HUES48 (cell line): ENCODE data around the gene TLE1.

Experiments
- H3K27ac ChIP-seq: one replicate; pipeline ENCODE4 v1.7.0; 2013; ENCODE audit warnings: low read depth, low read length, inconsistent platforms
- H3K27me3 ChIP-seq: 2 replicates; pipeline ENCODE4 v1.6.1; 2013; ENCODE audit warnings: mild to moderate bottlenecking, low read length; ENCODE audit not compliant: control insufficient read depth, insufficient read depth
- H3K36me3 ChIP-seq: 2 replicates; pipeline ENCODE4 v1.6.1; 2013; ENCODE audit warnings: low read length; ENCODE audit not compliant: control insufficient read depth, insufficient read depth
- H3K4me1 ChIP-seq: 2 replicates; pipeline ENCODE4 v1.6.1; 2013; ENCODE audit warnings: mild to moderate bottlenecking, low read length; ENCODE audit not compliant: control insufficient read depth, insufficient read depth
- H3K4me3 ChIP-seq: 2 replicates; pipeline ENCODE4 v1.5.1; 2013; ENCODE audit warnings: mild to moderate bottlenecking, low read depth, low read length
- H3K9ac ChIP-seq: 2 replicates; pipeline ENCODE4 v1.6.1; 2013; ENCODE audit warnings: mild to moderate bottlenecking, low read depth, low read length, moderate library complexity
- H3K9me3 ChIP-seq: 2 replicates; pipeline ENCODE4 v1.6.1; 2013; ENCODE audit warnings: low read length; ENCODE audit not compliant: control insufficient read depth, insufficient read depth

Gene TLE1

DNA sequence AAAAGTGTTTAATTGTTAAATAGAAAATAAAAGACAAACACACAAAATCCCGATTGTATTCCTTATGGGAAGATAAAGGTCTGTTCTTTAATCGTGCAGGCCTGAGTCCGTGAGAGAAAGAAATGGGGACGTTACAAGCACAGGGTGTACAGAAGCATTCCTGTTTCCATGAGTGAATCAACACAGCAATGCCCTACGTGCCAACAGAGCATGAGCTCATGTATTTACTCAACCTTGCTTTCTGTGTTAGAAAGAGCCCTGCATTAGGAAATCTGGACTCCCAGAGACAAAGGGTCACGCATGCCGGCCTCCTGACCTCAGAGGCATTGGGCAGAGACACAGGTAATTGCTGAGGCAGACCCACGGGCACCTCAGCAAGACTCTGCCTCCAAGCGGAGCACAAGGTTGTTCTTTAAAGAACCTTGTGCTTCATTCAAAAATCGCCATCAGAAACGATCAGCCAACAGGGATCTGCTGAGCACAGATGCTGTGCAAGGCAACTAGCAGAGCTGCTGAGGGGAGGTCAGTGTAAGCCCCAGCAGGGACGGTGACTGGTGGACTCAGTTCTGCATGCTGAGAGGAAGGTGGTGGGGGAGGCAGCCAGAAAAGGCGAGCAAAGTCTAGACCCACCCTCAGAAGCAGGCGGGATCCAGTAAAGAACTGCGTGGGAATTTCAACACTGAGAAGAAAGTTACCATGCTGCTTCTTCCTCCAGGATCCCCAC, 101.0 kb downstream of the TLE1 start:
- H3K27ac ChIP-seq, result no peak overlapping the region
- H3K9me3 ChIP-seq, result no peaks in the 10 kb centered on the region
- no peak overlapping the region for H3K9ac ChIP-seq
- no peaks in the 10 kb centered on the region for H3K27me3 ChIP-seq
- peaks cover 95% of the 10 kb centered on the region for H3K36me3 ChIP-seq
- no peak overlapping the region for H3K4me3 ChIP-seq
- H3K4me1 ChIP-seq, result 0 out of 2 replicates have a peak, but pooled peaks cover 6% of the 10 kb centered on the region

- no peaks in the 10 kb centered on the region for H3K9me3 ChIP-seq
- no peaks in the 10 kb centered on the region for H3K4me1 ChIP-seq
- no peak overlapping the region for H3K4me3 ChIP-seq
- no peak overlapping the region for H3K27ac ChIP-seq
- peaks cover 95% of the 10 kb centered on the region for H3K36me3 ChIP-seq
- no peaks in the 10 kb centered on the region for H3K27me3 ChIP-seq
- H3K9ac ChIP-seq, result no peak overlapping the region
Measured at GRCh38 chr9:81586786-81587185, 102.6 kb downstream of the TLE1 start.

DNA sequence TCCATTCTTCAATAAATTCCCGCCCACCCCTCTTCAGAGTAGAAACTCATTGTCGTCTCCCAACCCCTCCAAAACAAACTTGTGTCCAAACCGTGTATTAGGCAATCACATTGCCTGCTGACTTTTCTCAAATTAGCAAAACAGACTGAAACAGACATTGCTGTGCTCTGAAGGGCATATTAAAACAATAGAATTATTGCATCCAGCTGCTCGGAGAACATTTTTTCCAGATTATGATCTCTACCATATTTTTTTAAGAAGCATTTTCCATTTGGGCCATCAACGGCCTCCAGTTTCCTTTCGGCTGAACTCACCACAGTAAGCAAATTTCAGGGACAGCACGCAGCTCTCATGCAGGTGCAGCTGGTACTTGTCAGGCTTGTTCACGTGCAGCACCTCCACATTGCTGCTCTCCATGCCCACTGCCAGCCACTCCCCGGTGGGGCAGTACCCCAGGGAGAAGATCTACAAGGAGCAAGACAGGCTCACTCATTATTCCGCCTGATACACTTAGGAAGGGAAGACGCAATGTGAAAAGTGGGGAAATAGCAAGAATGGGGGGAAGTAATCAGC, 104.1 kb downstream of the TLE1 start:
- peaks cover 88% of the 10 kb centered on the region for H3K36me3 ChIP-seq
- no peaks in the 10 kb centered on the region for H3K4me1 ChIP-seq
- no peaks in the 10 kb centered on the region for H3K9me3 ChIP-seq
- no peak overlapping the region for H3K4me3 ChIP-seq
- H3K9ac ChIP-seq, result no peak overlapping the region
- H3K27me3 ChIP-seq, result no peaks in the 10 kb centered on the region
- H3K27ac ChIP-seq, result no peak overlapping the region

DNA sequence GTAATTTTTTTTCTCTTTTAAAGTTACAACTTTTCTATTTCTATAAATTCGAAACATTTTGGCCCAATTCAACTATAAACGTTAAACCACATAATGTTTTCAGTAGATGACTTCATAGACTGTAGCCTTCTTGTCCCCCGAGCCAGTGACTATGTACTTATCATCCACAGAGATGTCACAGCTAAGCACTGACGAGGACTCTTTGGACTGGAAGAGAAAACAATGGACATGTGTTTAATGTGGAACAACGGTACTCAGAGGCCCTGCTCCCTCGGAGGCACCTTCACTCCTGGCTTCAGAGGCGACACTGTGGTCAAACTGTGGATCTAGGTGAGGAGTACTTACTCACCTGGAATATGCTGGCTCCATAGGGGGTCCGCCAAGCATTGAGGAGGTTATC, 105.2 kb downstream of the TLE1 start:
- Histone ChIP-seq H3K36me3 (peaks cover 76% of the 10 kb centered on the region), H3K27ac (no peak overlapping the region), H3K9ac (no peak overlapping the region)

DNA sequence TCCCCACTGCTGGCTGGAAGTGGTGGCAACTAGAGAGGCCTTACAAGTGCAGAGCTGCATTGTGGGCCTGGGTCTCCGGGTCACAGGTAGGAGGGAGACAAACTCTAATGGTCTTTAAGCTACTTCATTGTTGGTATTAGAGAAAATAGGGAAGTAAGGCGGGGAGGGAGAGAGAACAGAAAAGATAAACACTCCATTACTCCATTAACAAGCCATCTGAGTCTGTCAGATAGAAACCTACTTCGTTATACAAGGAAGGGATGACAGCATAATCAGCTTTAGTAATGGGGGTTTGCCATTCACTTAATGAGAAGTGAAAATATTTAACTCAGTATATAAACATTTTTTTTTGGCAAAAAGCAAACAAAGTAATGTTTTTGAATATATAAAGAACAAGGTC, 107.4 kb downstream of the TLE1 start:
- Histone ChIP-seq H3K27me3 (no peaks in the 10 kb centered on the region), H3K4me3 (no peak overlapping the region), H3K36me3 (peaks cover 55% of the 10 kb centered on the region), H3K9ac (no peak overlapping the region), H3K4me1 (peaks cover 10% of the 10 kb centered on the region; the same call in 1 of the 2 replicates), H3K27ac (no peak overlapping the region), H3K9me3 (no peaks in the 10 kb centered on the region)

More for the DNA sequence above, 105.2 kb downstream of the TLE1 start:
- H3K9me3 ChIP-seq, result no peaks in the 10 kb centered on the region
- no peak overlapping the region for H3K4me3 ChIP-seq
- H3K27me3 ChIP-seq, result no peaks in the 10 kb centered on the region
- H3K4me1 ChIP-seq, result peaks cover 5% of the 10 kb centered on the region; the same call in 1 of the 2 replicates

DNA sequence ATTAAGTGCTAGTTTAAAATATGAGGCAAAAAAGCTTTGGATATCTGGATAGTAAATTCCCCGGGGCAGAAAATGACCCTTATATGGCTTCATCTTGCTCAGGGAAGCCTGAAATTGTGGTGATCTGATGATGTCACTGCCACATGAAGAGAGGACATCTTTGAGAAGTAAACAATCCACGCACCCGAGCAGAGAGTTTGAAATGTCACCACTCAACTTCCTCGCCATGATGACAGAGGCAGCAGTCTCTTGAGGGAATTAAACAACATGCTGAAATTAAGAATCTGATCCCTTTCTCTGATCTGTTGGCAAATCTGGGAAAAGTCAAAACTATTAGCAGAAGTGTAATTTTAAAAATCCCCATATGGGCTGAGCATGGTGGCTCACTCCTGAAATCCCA, 110.0 kb downstream of the TLE1 start:
- no peaks in the 10 kb centered on the region for H3K9me3 ChIP-seq
- no peaks in the 10 kb centered on the region for H3K27me3 ChIP-seq
- no peak overlapping the region for H3K27ac ChIP-seq

GRCh38 chr9:81578606-81579005, 110.7 kb downstream of the TLE1 start:
- Histone ChIP-seq H3K4me3 (no peak overlapping the region), H3K27me3 (no peaks in the 10 kb centered on the region), H3K27ac (no peak overlapping the region), H3K9ac (no peak overlapping the region), H3K4me1 (peaks cover 20% of the 10 kb centered on the region), H3K9me3 (no peaks in the 10 kb centered on the region), H3K36me3 (peaks cover 23% of the 10 kb centered on the region)

More for the DNA sequence above, 110.0 kb downstream of the TLE1 start:
- H3K36me3 ChIP-seq, result peaks cover 31% of the 10 kb centered on the region
- no peak overlapping the region for H3K9ac ChIP-seq
- H3K4me3 ChIP-seq, result no peak overlapping the region
- peaks cover 13% of the 10 kb centered on the region for H3K4me1 ChIP-seq

DNA sequence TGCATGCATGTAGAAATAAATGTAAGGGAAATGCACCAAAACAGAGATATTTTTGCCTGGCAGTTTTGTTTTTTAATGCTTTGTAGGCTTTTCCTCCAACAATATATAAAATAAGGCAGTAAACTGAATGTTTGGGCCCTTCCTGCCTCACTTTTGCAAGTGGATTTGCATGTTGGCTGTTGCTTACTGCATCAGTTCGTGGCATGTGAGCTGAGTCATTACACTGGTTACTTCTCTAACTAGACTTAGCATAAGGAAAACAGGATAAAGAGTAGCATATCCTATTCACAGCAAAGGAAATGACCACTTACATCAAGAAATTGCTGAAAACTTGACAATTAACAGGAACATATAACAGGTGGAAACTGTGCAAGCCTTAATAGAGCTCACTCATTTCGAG, 113.4 kb downstream of the TLE1 start:
- no peaks in the 10 kb centered on the region for H3K27me3 ChIP-seq
- peaks cover 24% of the 10 kb centered on the region for H3K4me1 ChIP-seq
- H3K9me3 ChIP-seq, result no peaks in the 10 kb centered on the region
- no peak overlapping the region for H3K27ac ChIP-seq
- no peaks in the 10 kb centered on the region for H3K36me3 ChIP-seq
- H3K9ac ChIP-seq, result no peak overlapping the region
- no peak overlapping the region for H3K4me3 ChIP-seq

GRCh38 chr9:81574405-81574804, 114.9 kb downstream of the TLE1 start:
- Histone ChIP-seq H3K27me3 (no peaks in the 10 kb centered on the region), H3K4me3 (no peak overlapping the region), H3K36me3 (no peaks in the 10 kb centered on the region), H3K9me3 (no peaks in the 10 kb centered on the region), H3K4me1 (peaks cover 22% of the 10 kb centered on the region), H3K27ac (peak overlapping the region; percentile 54), H3K9ac (no peak overlapping the region)

DNA sequence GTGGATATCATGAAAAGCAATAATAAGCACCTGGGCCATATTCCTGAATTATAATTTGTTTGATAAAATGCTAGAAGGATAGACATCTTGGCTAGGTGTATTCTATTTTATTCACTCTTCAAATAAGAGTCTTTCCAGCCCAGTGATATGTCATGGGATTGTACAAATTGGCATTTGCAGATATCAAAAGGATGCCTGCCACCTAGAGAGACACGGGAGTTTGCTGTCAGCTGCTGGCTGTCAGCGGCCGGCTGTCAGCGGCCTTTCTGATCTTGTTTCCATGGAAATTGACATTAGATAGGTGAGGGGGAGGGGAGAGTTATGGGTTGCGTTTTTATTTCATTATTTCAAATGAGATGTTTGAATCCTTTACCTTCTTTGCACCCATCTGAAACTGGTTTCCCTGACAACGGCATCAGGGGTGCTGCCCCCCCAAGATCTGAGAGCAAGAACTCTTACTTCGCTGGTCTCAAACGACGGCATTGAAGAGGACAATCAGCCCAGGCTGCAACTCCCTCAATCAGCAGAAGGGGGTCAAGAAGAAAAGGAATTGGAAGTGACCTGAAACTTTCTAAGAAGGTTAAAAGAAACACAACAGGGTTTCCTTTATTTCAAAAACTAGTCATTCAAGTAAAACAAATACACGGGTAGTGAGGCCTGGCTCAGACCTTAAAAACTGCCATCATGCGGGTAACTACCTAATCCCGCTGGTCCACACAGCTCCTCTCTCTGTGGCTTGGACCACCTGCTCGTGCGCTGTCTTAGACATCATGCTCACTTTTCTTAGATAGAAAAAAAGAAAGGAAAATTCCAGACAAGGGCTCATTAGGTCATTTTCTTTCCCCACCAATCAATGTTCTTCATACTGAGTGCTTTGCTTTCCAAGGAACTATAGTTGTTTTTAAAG, 115.7 kb downstream of the TLE1 start:
- peaks cover 15% of the 10 kb centered on the region for H3K4me1 ChIP-seq
- H3K27ac ChIP-seq, result peak overlapping the region; percentile 54
- H3K4me3 ChIP-seq, result no peak overlapping the region
- H3K27me3 ChIP-seq, result no peaks in the 10 kb centered on the region
- no peaks in the 10 kb centered on the region for H3K36me3 ChIP-seq
- no peak overlapping the region for H3K9ac ChIP-seq
- H3K9me3 ChIP-seq, result no peaks in the 10 kb centered on the region

DNA sequence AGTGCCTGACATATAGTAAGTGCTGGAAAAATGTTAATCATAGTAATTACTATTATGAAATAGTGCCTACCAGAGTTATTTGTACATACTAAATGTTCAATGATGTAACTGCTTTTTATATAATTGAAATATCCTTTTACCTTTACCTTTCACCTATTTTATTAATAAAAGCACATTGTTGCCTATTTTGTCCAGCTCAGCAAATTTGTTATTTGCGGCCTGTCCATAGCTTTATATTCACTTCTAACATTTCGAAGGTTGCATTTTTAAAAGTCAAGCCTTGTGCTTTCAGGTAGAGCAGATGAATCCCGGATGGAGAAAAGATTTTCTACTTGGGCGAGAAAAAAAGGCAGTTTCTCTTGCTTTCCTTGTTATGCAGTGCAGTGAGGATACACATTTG, 119.3 kb downstream of the TLE1 start:
- H3K36me3 ChIP-seq, result no peaks in the 10 kb centered on the region
- no peak overlapping the region for H3K9ac ChIP-seq
- H3K27ac ChIP-seq, result no peak overlapping the region
- H3K9me3 ChIP-seq, result no peaks in the 10 kb centered on the region
- no peaks in the 10 kb centered on the region for H3K27me3 ChIP-seq
- no peak overlapping the region for H3K4me3 ChIP-seq
- peaks cover 28% of the 10 kb centered on the region for H3K4me1 ChIP-seq
